ENCODE results near the gene CTTNBP2.

DNA sequence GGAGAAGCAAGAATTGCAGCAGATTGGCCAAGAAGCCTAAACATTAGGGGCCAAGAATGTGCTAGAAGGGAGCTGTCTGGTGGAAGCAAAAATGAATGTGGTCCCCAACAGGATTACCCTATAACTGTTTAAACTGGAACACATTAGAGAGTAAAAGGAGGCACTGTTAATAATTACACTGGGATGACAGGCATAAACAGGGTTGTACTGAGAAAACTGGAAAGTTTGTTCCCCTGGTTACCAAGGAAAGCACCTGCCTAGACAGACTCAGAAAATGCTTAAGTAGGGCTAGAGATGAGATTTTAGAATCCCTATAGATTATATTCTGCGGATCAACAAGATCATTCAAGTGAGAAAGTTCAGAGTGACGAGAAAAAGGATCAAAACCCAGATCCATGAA lies 100.8 kb downstream of the CTTNBP2 start:
- TF ChIP-seq, protein P1, sequence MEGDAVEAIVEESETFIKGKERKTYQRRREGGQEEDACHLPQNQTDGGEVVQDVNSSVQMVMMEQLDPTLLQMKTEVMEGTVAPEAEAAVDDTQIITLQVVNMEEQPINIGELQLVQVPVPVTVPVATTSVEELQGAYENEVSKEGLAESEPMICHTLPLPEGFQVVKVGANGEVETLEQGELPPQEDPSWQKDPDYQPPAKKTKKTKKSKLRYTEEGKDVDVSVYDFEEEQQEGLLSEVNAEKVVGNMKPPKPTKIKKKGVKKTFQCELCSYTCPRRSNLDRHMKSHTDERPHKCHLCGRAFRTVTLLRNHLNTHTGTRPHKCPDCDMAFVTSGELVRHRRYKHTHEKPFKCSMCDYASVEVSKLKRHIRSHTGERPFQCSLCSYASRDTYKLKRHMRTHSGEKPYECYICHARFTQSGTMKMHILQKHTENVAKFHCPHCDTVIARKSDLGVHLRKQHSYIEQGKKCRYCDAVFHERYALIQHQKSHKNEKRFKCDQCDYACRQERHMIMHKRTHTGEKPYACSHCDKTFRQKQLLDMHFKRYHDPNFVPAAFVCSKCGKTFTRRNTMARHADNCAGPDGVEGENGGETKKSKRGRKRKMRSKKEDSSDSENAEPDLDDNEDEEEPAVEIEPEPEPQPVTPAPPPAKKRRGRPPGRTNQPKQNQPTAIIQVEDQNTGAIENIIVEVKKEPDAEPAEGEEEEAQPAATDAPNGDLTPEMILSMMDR (IDR thresholded peaks at IDR 0.05), result no peak
- TF ChIP-seq POLR2A (IDR thresholded peaks at IDR 0.05), result no peak

Data from adrenal gland (tissue), 5 donors.